ENCODE data around the gene ZNF76. TPM values are rescaled to one million over a fixed set of nuclear protein-coding genes. Genes with fewer than 3 reads are reported as not detected.

Gene ZNF76
- total and polyA plus RNA-seq, 9 of the 15 experiments (the other 6 are each of a cell fraction or from before 2014, with no cell fraction given): 1.2 to 17.8 (median 10.7) TPM

GRCh38 chr6:35213824-35214756 is 45.4 kb upstream of the ZNF76 start, which contains the start of gene SCUBE3:
Gene SCUBE3, plus strand, starts transcription at chr6:35213956. Its CDS starts 463 bp downstream, at chr6:35214419.
- Histone ChIP-seq H3K36me3 (ENCODE audit: control insufficient read depth, insufficient read depth, low read length) (no peaks in the 10 kb centered on the region), H3K27me3 (ENCODE audit: control insufficient read depth in 2 of 2, insufficient read depth in 2 of 2, low read length in 2 of 2) (peaks cover 47 to 69% of the 10 kb centered on the region in 2 experiments), H3K9ac (ENCODE audit: insufficient read depth in 1 of 2, low read depth in 2 of 2, low read length in 2 of 2) (no peak within 1 kb of the TSS; a peak in 1 of 4 replicates), H3K9me3 (replicated peaks; ENCODE audit: control insufficient read depth, insufficient read depth, low read depth, low read length) (no peaks in the 10 kb centered on the region), H4K20me1 (replicated peaks; ENCODE audit: control insufficient read depth, insufficient read depth, low read length) (0 out of 2 replicates have a peak, but pooled peaks cover 21% of the 10 kb centered on the region), H3K79me2 (ENCODE audit: control insufficient read depth, insufficient read depth, low read length) (no peaks in the 10 kb centered on the region), H3K27ac (ENCODE audit: extremely low read depth, low read depth, low read length) (no peak within 1 kb of the TSS), H3K4me1 (replicated peaks in 1 of 2; ENCODE audit: control insufficient read depth in 2 of 2, insufficient read depth in 2 of 2, low read length in 2 of 2) (peaks cover 4 to 22% of the 10 kb centered on the region in 2 experiments; a peak in 4 of 5 replicates), H3K9me1 (ENCODE audit: control insufficient read depth, insufficient read depth, low read length) (no peaks in the 10 kb centered on the region), H2AFZ (ENCODE audit: low read depth, low read length) (no peak within 1 kb of the TSS), H3K4me3 (no peak within 1 kb of the TSS), H3K4me2 (ENCODE audit: insufficient read depth, low read length) (peak within 1 kb of the TSS; percentile 20; the same call in 1 of the 2 replicates)
- no TSS peak for BruUV-seq (replicated peaks)
- 28% methylated on average over 36 of the region's 89 CpGs for WGBS (ENCODE audit: insufficient coverage, low coverage, missing lambda C conversion rate)
- ChIA-PET POLR2A (interaction anchor here (0.6 to 2.9 kb wide), 4 partner anchors 9 to 174 kb away, joined by 3 to 7 read pairs (median 5); no protein-coding TSS in a partner anchor), CTCF (ENCODE audit: low intra/inter-chr PET ratio) (no interaction called here)
- no peak for FAIRE-seq
- in situ Hi-C loops (cut with MboI) (no loop called here), intact Hi-C loops (cut with micrococcal nuclease) (no loop called here)
- DNase-seq (ENCODE audit: extremely low read depth in 1 of 4, low spot score in 3 of 4): peak in 2 of 4 experiments; percentile 66 to 69
- ATAC-seq: no peak
- TF ChIP-seq, protein P1, sequence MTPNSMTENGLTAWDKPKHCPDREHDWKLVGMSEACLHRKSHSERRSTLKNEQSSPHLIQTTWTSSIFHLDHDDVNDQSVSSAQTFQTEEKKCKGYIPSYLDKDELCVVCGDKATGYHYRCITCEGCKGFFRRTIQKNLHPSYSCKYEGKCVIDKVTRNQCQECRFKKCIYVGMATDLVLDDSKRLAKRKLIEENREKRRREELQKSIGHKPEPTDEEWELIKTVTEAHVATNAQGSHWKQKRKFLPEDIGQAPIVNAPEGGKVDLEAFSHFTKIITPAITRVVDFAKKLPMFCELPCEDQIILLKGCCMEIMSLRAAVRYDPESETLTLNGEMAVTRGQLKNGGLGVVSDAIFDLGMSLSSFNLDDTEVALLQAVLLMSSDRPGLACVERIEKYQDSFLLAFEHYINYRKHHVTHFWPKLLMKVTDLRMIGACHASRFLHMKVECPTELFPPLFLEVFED (CRISPR knock-in tag; conservative IDR thresholded peaks at IDR 0.05): no peak
- TF ChIP-seq THRAP3 (IDR thresholded peaks at IDR 0.05; ENCODE audit: borderline replicate concordance) (no peak), ZNF644 (tag; IDR thresholded peaks at IDR 0.05; ENCODE audit: low read depth) (no peak), ZNF263 (CRISPR knock-in tag; IDR thresholded peaks at IDR 0.05; ENCODE audit: borderline replicate concordance) (peak; percentile 40; the same call in 1 of the 2 replicates), PCBP1 (IDR thresholded peaks at IDR 0.05; ENCODE audit: low read depth, low read length, poor library complexity, severe bottlenecking) (peak; percentile 32), EZH2 (IDR thresholded peaks at IDR 0.05; ENCODE audit: borderline replicate concordance, low read depth, low read length) (0 out of 2 replicates have a peak, but pooled peaks have one; percentile 47), ZNF512 (tag; IDR thresholded peaks at IDR 0.05) (peak; percentile 85)
- TF ChIP-seq, protein P2, sequence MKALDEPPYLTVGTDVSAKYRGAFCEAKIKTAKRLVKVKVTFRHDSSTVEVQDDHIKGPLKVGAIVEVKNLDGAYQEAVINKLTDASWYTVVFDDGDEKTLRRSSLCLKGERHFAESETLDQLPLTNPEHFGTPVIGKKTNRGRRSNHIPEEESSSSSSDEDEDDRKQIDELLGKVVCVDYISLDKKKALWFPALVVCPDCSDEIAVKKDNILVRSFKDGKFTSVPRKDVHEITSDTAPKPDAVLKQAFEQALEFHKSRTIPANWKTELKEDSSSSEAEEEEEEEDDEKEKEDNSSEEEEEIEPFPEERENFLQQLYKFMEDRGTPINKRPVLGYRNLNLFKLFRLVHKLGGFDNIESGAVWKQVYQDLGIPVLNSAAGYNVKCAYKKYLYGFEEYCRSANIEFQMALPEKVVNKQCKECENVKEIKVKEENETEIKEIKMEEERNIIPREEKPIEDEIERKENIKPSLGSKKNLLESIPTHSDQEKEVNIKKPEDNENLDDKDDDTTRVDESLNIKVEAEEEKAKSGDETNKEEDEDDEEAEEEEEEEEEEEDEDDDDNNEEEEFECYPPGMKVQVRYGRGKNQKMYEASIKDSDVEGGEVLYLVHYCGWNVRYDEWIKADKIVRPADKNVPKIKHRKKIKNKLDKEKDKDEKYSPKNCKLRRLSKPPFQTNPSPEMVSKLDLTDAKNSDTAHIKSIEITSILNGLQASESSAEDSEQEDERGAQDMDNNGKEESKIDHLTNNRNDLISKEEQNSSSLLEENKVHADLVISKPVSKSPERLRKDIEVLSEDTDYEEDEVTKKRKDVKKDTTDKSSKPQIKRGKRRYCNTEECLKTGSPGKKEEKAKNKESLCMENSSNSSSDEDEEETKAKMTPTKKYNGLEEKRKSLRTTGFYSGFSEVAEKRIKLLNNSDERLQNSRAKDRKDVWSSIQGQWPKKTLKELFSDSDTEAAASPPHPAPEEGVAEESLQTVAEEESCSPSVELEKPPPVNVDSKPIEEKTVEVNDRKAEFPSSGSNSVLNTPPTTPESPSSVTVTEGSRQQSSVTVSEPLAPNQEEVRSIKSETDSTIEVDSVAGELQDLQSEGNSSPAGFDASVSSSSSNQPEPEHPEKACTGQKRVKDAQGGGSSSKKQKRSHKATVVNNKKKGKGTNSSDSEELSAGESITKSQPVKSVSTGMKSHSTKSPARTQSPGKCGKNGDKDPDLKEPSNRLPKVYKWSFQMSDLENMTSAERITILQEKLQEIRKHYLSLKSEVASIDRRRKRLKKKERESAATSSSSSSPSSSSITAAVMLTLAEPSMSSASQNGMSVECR (CRISPR knock-in tag; IDR thresholded peaks at IDR 0.05): peak; percentile 39; the same call in 1 of the 2 replicates
- TF ChIP-seq, protein P3, sequence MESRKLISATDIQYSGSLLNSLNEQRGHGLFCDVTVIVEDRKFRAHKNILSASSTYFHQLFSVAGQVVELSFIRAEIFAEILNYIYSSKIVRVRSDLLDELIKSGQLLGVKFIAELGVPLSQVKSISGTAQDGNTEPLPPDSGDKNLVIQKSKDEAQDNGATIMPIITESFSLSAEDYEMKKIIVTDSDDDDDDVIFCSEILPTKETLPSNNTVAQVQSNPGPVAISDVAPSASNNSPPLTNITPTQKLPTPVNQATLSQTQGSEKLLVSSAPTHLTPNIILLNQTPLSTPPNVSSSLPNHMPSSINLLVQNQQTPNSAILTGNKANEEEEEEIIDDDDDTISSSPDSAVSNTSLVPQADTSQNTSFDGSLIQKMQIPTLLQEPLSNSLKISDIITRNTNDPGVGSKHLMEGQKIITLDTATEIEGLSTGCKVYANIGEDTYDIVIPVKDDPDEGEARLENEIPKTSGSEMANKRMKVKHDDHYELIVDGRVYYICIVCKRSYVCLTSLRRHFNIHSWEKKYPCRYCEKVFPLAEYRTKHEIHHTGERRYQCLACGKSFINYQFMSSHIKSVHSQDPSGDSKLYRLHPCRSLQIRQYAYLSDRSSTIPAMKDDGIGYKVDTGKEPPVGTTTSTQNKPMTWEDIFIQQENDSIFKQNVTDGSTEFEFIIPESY (CRISPR knock-in tag; IDR thresholded peaks at IDR 0.05): peak; percentile 44; the same call in 1 of the 2 replicates

Data from K562 (cell line).